Endometrial microvascular endothelial cells (primary cell): Measurements from ENCODE around the gene TMPRSS3. TPM values are rescaled to one million over a fixed set of nuclear protein-coding genes. Genes with fewer than 3 reads are reported as not detected.

Experiments
- in situ Hi-C: cut with HindIII; loops from 2 replicates; pipeline ENCODE4 v1.10.0; 2017; ENCODE audit warnings: low sequenced_read_pairs, low pct_unique_long_range_greater_than_20kb; ENCODE audit errors: inconsistent ontology term
- total RNA-seq: library from RNA; depleted of rRNA; stranded (reverse); fragments of >200 nt; gene quantifications from one replicate; pipeline ENCODE4 v1.2.3, GENCODE V29; 2015; ENCODE audit errors: inconsistent ontology term

TMPRSS3 gene
- total RNA-seq, 1 donor from 2014 or later = not detected

- in situ Hi-C loops = no loop called here
These were observed 550 bp downstream of the TMPRSS3 start for GRCh38 chr21:42395302-42395701.

GRCh38 chr21:42393443-42393950 is 2.4 kb downstream of the TMPRSS3 start:
- in situ Hi-C loops = no loop called here

GRCh38 chr21:42392731-42393442 is 3.0 kb downstream of the TMPRSS3 start:
- in situ Hi-C loops = no loop called here

- in situ Hi-C loops = no loop called here
These were observed 4.6 kb downstream of the TMPRSS3 start for GRCh38 chr21:42391297-42391696.

GRCh38 chr21:42390696-42391095 is 5.2 kb downstream of the TMPRSS3 start:
- in situ Hi-C loops = no loop called here

- in situ Hi-C loops = no loop called here
These were observed 5.7 kb downstream of the TMPRSS3 start for GRCh38 chr21:42390193-42390592.

- in situ Hi-C loops = no loop called here
These were observed 6.4 kb downstream of the TMPRSS3 start for GRCh38 chr21:42389449-42389835.

DNA sequence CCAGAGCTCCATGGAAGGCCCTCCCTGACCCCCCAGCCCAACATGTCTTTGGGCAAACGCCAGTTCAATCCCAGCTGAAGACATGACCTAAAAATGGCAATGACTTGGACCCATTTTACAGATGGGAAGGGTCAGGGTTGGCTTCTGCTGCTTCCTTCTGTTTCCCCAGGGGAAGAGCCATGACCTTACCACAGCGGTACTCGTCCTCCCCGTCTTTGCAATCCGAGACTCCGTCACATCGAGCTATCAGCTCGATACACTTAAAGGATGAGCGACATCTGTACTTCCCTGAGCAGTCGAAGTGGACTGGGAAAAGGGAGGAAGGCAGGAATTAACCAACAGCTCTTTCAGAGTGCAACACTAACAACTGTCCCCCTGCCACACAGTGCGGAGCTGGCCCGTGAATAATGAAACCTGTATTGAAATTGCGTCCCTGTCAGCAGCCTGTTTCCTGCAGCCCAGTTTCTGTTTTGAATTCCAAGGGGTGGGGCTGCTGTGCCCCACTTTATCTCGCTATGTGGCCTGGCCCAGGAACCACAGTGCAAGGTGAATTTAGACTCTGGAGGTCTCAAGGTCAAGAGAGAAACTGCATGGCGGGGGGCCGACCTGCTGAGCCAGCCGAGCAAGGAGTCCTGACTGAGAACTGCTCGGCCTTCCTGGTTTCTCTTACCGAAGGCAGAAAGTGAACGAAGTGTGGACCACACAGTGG is 7.0 kb downstream of the TMPRSS3 start:
- in situ Hi-C loops = no loop called here

DNA sequence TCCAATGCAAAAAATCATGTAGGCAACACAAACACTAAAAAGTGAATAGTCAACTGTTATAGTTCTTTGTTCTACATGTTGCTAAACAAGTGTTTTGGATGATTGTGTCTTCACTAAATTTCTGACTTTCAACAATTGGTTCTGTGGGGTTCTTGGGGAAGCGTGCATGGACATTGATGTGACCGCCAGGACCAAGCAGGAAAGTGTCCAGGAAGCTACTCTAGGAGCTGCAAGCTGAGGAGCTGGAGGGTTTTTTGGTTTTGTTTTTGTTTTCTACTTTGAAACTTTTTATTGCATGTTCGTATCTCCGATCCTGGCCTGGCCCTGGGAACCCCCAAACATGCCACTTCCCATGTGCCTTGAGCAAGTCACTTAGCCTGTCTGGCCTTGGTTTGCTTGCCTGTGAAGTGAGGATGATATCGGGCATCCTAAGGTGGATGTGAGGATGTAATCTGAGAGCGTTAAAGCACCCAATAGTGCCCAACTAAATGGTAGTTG is 8.0 kb downstream of the TMPRSS3 start:
- in situ Hi-C loops = no loop called here

DNA sequence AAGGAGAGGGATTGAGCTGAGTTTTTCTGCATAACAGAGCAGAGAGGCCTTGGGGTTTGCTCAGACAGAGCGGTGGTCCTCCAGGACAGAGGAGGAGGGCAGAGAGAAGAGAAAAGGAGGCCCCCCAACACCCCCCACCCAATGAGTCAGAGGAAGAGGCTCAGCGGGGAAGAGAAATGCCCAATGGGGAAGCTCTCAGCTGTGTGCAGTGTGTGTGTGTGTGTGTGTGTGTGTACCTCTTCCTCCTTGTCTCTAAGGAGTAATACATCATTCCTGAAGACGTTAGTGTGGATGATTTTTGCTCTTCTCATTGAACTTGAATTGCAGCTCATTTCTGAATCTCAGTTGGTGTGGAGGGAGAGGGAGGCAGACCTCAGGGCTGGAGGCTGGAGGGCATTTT is 8.7 kb downstream of the TMPRSS3 start:
- in situ Hi-C loops = no loop called here

DNA sequence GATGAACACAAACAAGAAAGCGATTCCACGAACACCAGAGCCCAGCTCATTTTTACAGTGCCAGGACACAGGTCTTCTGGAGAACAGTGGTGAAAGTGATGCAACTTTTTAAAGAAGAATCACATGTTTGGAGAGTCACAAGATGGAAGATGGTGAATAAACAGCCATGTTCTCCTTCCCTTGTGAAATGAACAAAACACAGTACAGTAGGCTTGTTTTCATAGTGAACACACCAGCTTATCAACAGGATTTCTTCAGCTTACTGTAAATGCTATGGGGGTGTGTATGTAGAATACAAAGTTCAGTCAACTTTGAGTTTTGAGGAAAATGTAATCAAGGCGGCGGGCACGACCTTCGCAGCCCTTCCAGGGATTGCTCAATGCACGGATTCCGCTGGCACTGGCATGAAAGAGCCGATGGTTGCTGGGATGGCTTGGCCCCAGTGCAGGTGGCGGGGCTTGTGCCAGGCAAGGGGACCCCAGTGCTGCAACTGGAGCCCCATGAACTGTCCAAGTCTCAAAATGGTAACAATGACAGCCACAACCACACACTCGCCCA is 9.7 kb downstream of the TMPRSS3 start:
- in situ Hi-C loops = no loop called here

- in situ Hi-C loops = no loop called here
These were observed 10.2 kb downstream of the TMPRSS3 start for GRCh38 chr21:42385619-42386018.

DNA sequence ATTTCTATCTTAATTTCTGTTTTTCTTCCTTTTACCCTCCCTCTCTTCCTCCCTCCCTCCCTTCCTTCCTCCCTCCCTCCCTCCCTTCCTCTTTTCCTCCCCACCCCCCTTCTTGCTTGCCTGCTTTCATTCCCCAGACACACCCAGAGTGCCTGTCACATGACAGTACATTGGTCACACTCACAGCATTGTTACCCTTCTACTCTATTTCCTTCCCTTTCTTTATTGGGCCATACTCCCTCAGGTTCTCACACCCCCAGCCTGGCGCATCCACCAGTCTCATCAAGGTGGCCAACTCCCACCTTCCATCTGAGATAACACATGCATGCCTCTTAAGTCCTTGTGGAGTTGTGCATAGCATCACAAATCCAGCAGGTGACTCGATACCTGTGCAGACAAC is 10.9 kb downstream of the TMPRSS3 start:
- in situ Hi-C loops = no loop called here

DNA sequence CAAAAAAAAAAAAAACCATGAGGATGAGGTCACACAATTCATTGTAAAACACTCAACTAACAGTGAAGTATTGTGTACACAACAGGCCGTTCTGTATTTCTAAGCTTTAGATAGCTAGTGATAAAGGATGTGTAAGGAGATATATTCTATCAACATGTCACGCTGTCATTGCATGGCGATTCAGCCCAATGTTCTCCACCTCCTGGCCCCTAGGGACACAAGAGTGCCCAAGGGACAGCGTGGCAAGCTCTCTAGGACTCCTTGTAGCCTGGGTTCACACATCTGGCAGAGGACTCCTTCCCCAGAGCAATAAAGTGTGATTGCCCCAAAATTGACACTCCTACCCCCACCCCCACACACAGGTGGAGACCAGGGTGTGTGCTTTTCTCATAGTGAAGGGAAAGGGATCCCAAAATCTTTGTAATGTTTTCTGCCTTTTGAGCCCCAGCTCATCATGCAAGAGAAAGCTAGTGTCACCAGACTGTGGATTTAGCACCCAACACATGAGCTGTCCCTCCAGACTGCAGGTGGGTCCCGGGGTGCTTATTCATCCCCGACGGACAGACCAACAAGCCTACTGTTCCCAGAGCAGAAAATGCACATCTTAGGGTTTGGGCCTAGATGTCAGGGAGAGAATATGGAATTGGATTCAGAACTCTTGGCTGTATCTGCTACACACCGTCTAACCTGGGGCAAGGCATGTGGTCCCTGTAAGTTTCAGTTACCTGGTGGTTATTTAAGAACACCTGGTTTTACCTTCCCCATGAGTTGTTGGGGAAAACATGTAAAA is 11.5 kb downstream of the TMPRSS3 start:
- in situ Hi-C loops = no loop called here

- in situ Hi-C loops = no loop called here
These were observed 12.5 kb downstream of the TMPRSS3 start for GRCh38 chr21:42383331-42383730.

GRCh38 chr21:42382915-42383314 is 12.9 kb downstream of the TMPRSS3 start:
- in situ Hi-C loops = no loop called here

DNA sequence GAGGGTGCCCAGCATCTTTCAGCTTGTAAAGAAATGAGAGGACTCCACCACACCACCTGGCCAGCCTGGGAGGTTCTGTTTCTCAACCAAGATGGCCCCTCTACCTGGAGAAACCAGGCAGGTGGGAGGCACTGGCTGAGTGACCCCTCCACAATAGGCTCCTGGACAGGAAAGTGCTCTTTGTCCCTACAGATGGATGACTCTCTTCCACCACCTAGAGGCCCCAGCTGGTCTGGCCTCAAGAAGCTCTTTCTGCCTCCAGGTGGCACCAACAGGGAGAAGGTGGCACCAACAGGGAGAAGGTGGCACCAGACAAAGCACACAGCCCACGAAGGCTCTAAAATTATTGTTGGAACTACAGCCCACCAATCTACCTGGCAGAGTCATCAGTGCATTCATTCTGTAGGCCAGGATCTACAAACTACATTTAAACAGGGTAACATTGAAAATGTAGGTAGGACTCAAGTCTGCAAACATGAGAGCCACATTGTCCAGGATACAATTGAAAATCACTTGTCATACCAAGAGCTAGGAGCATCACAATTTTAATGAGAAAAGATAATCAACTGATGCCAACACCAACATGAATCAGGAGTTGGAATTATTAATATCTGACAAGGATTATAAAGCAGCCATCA is 14.4 kb downstream of the TMPRSS3 start:
- in situ Hi-C loops = no loop called here

DNA sequence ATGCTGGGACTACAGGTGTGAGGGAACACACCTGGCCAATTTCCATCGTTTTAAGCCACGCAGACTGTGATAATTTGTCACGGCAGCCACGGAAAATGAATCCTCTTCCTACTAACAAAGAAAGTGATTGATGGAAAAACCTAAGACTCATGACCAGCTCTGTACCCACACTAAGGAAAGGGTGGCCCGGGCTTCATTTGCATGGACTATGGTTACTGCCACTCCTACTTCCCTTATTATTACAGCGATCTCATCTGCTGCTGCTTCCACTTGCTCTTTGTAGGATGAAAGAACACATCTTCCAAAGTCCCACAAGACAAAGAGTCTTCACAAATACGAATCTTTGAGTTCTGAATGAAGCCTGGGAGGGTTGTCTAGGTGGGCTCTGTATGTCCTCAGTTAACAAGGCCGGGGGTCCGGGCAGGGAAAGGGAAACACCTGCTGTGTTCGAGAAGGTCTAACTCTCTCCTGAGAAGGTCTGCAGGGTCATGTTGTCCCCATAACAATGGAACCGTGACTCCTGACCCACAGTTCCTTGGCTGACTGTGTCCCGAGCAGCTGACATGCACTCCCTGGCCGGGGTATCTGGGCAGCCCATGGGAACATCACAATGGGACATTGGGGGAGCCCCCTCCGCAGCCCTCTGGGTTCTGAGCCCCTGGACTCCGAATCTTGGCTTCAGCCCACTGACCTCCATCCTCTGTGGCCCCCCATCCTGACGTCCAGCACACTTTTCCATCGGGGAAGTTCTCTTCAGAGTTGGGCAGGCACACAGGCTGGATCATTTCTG is 16.2 kb downstream of the TMPRSS3 start:
- in situ Hi-C loops = no loop called here
